ENCODE measurements around the gene NUP85.

GRCh38 chr17:75205037-75205792 is at the start of gene NUP85:
- TF ChIP-seq EZH2 (IDR thresholded peaks at IDR 0.05) (no peak), POLR2AphosphoS5 (IDR thresholded peaks at IDR 0.05; ENCODE audit: borderline replicate concordance, low read depth, low read length) (peak; percentile 79)
